Measurements from ENCODE around the gene CEP131.

The CEP131 gene

DNA sequence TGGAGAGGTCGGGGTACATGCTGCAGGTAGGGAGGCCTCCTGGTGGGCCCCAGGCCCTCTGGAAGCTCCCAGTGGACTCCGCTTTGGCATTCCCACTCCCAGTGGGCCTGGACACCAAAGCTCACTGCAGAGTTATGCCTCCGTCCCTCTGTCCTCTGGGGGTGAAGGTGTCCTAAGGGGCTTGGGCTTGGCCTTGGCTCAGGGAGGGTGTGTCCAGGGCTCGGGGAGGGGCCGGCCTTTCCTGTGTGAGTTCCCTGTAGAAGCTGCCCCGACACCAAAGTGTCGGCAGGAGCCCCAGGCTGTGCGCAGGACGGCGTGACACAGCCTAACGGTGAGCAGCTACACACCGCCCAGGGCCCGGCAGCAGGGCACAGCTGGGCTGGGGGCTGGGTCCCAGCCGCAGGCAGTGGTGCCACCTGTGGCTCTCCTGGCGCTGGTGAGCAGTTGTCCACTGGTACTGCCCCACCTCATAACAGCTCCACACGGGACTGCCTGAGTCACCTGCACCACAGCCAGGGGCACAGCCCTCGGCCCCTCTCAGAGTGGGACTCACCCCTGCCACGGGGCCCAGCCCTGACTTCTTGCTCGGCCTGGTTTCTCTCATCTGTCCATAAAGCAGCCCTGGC, 10.0 kb upstream of the CEP131 start:
- peaks cover 23% of the 10 kb centered on the region for H3K36me3 ChIP-seq (ENCODE audit: control insufficient read depth, insufficient read depth, low read length)
- H3K27me3 ChIP-seq (replicated peaks; ENCODE audit: control insufficient read depth, insufficient read depth, low read length), result no peaks in the 10 kb centered on the region
- peak; percentile 9 for DNase-seq (ENCODE audit: extremely low read depth, insufficient read length)
- TF ChIP-seq, protein P1, sequence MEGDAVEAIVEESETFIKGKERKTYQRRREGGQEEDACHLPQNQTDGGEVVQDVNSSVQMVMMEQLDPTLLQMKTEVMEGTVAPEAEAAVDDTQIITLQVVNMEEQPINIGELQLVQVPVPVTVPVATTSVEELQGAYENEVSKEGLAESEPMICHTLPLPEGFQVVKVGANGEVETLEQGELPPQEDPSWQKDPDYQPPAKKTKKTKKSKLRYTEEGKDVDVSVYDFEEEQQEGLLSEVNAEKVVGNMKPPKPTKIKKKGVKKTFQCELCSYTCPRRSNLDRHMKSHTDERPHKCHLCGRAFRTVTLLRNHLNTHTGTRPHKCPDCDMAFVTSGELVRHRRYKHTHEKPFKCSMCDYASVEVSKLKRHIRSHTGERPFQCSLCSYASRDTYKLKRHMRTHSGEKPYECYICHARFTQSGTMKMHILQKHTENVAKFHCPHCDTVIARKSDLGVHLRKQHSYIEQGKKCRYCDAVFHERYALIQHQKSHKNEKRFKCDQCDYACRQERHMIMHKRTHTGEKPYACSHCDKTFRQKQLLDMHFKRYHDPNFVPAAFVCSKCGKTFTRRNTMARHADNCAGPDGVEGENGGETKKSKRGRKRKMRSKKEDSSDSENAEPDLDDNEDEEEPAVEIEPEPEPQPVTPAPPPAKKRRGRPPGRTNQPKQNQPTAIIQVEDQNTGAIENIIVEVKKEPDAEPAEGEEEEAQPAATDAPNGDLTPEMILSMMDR (IDR thresholded peaks at IDR 0.05; ENCODE audit: insufficient read depth, low read length, poor library complexity, severe bottlenecking), result no peak
- no peak overlapping the region for H3K4me3 ChIP-seq (replicated peaks; ENCODE audit: low read depth, low read length)

DNA sequence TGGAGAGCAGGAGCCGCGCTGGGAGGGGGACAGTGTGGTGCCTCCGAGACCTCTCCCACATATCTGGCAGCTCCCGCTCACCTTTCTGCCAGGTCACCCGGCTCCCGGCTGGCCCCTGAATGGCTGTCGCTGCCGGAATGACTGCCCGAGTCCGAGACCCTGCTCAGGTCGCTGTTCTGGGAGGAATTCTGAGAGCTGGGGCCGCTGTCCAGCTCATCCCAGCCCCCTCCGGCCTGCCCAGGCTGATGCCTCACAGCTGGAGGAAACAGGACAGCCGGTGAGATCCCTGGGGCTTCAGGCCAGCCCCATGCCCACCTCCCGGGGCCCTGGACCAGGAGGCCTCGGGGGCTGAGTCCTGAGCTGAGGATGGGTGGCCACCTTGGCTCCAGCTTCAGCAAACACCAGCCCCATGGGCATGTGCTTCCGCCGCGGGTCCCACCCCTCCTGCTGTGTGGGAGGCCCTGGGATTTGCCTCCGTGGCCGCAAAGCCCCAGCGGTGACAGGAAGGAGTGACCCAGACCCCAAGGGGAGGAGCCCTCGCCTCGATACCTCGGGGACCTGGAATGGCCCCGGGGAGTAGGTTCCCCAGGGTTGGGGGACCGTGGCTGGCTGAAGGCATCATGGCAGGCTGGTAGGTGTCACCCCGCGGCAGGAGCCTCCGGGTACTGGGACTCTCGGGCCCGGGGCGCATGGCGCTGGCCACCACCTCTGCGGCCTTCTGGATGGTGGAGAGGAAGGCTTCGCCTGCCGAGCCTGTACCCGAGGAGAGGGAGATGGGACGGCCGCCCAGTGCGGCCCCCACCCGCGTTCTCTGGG, 9.2 kb upstream of the CEP131 start:
- Histone ChIP-seq H3K36me3 (ENCODE audit: control insufficient read depth, insufficient read depth, low read length) (peaks cover 23% of the 10 kb centered on the region), H3K4me3 (replicated peaks; ENCODE audit: low read depth, low read length) (no peak overlapping the region), H3K27me3 (replicated peaks; ENCODE audit: control insufficient read depth, insufficient read depth, low read length) (no peaks in the 10 kb centered on the region)
- TF ChIP-seq, protein P1 (IDR thresholded peaks at IDR 0.05; ENCODE audit: insufficient read depth, low read length, poor library complexity, severe bottlenecking), result no peak
- peak; percentile 10 for DNase-seq (ENCODE audit: extremely low read depth, insufficient read length)

DNA sequence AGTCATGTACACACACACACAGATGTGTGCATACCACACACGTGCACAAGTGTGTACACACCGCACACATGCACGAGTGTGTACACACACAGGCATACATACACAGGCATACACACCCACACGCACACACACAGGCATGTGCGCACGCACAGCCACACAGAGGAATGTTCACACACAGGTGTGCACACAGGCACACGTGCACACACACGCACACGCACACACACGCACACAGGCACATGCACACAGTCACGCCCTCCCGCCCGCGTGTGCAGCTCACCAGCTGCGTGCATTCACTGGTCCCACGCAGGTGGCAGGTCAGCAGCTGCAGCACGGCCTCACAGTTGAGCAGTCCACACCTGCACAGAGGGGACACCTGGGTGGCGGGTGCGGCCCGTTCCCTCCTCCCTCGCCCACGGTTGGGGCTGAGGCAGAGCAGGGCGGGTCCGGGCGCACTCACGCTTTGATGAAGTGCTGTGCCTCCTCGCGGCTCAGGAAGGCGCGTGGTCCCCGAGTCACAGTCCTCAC, 8.4 kb upstream of the CEP131 start:
- peak; percentile 23 for DNase-seq (ENCODE audit: extremely low read depth, insufficient read length)
- TF ChIP-seq, protein P1 (IDR thresholded peaks at IDR 0.05; ENCODE audit: insufficient read depth, low read length, poor library complexity, severe bottlenecking), result no peak
- Histone ChIP-seq H3K4me3 (replicated peaks; ENCODE audit: low read depth, low read length) (no peak overlapping the region), H3K36me3 (ENCODE audit: control insufficient read depth, insufficient read depth, low read length) (peaks cover 23% of the 10 kb centered on the region), H3K27me3 (replicated peaks; ENCODE audit: control insufficient read depth, insufficient read depth, low read length) (no peaks in the 10 kb centered on the region)

DNA sequence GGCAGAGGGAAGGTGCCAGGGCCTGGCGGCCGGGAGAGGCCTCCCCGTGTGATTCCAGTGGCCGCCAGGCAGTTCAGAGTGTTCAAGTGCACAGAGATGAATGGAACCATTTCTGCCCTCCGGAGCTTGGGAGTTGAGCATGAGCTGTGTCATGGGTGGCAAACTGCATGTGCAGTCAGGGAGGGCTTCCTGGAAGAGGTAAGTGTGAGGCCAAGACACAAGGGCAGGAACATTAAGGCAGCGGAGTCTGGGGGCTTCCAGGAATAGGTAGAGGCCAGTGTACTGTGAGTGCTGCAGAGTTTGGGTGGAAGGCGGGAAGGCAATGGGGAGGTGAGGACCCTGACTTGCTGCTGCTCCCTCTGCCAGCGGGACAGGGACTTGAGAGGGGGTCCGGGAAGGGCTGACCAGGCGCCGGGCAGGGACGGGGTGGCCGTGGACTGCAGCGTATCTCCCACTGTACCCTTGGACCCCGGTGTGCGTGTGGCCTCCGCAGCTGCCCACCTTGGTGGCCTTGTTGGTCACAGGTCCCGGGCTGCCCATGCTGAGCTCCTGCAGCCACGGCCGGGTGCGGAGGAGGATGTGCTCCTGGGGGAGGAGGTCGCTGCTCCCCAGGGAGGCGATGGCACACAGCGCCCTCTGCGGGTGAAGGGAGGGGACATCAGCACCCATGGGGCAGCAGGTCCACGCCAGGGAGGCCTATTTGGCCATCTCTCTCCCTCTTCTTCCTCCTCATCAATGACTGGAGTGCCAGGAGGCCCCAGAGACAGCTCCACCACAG, 7.5 kb upstream of the CEP131 start:
- DNase-seq (ENCODE audit: extremely low read depth, insufficient read length), result peak; percentile 20
- TF ChIP-seq, protein P1 (IDR thresholded peaks at IDR 0.05; ENCODE audit: insufficient read depth, low read length, poor library complexity, severe bottlenecking), result peak; percentile 42
- Histone ChIP-seq H3K4me3 (replicated peaks; ENCODE audit: low read depth, low read length) (no peak overlapping the region), H3K27me3 (replicated peaks; ENCODE audit: control insufficient read depth, insufficient read depth, low read length) (no peaks in the 10 kb centered on the region), H3K36me3 (ENCODE audit: control insufficient read depth, insufficient read depth, low read length) (peaks cover 21% of the 10 kb centered on the region)

DNA sequence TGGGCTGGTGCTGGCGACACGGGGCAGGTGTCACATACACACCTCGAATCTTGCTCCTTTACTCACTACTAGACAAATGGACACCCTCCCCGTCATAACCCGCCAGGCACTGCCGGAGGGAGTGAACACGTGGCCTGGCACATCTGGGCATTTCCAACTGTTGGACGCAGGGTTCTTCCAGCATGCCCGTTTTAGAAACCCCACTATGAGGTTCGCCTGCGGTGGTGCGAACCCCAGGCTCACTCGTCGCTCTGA, 6.8 kb upstream of the CEP131 start:
- Histone ChIP-seq H3K27me3 (replicated peaks; ENCODE audit: control insufficient read depth, insufficient read depth, low read length) (no peaks in the 10 kb centered on the region), H3K4me3 (replicated peaks; ENCODE audit: low read depth, low read length) (no peak overlapping the region), H3K36me3 (ENCODE audit: control insufficient read depth, insufficient read depth, low read length) (peaks cover 21% of the 10 kb centered on the region)
- TF ChIP-seq, protein P1 (IDR thresholded peaks at IDR 0.05; ENCODE audit: insufficient read depth, low read length, poor library complexity, severe bottlenecking), result no peak
- peak; percentile 13 for DNase-seq (ENCODE audit: extremely low read depth, insufficient read length)

Measured in GM06990 (cell line).